ENCODE measurements around the gene GALNS. TPM values are rescaled to one million over a fixed set of nuclear protein-coding genes. Genes with fewer than 3 reads are reported as not detected.

Gene GALNS
- total and polyA plus RNA-seq, 2 experiments from 2014 or later: 9.7 to 18.8 TPM

DNA sequence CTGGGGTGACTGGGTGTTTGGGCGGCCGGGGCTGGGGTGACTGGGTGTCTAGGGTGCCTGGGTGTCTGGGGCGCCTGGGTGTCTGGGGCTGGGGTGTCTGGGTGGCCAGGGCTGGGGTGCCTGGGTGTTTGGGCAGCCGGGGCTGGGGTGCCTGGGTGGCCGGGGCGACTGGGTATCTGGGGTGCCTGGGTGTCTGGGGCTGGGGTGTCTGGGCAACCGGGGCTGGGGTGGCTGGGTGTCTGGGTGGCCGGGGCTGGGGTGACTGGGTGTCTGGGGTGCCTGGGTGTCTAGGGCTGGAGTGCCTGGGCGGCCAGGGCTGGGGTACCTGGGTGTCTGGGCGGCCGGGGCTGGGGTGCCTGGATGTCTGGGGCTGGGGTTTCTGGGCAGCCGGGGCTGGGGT lies 31.6 kb downstream of the GALNS start:
- no peaks in the 10 kb centered on the region for H3K4me1 ChIP-seq (ENCODE audit: insufficient read depth)
- no peaks in the 10 kb centered on the region; the same call in 2 of the 3 replicates for H3K4me1 Mint-ChIP-seq
- no peaks in the 10 kb centered on the region for H3K36me3 ChIP-seq (ENCODE audit: insufficient read depth)
- no peaks in the 10 kb centered on the region for H3K9me2 ChIP-seq (ENCODE audit: insufficient read depth)
- H3K27ac ChIP-seq (ENCODE audit: low read depth): no peak overlapping the region
- no peak overlapping the region for H3K27ac Mint-ChIP-seq
- TF ChIP-seq CREB1 (CRISPR knock-in tag; IDR thresholded peaks at IDR 0.05; ENCODE audit: low read depth) (no peak), NANOG (IDR thresholded peaks at IDR 0.05; ENCODE audit: borderline replicate concordance) (no peak), EZH2 (IDR thresholded peaks at IDR 0.05; ENCODE audit: low read depth, unreplicated experiment) (no peak), EZH2phosphoT487 (IDR thresholded peaks at IDR 0.05; ENCODE audit: unreplicated experiment) (no peak), STAT1 (IDR thresholded peaks at IDR 0.05; ENCODE audit: unreplicated experiment) (no peak), ZNF331 (CRISPR knock-in tag; IDR thresholded peaks at IDR 0.05; ENCODE audit: low read depth) (no peak), ZNF114 (CRISPR knock-in tag; IDR thresholded peaks at IDR 0.05) (no peak), JUNB (IDR thresholded peaks at IDR 0.05; ENCODE audit: unreplicated experiment) (no peak), POLR2AphosphoS5 (IDR thresholded peaks at IDR 0.05; ENCODE audit: low read depth) (no peak)
- TF ChIP-seq, protein P1, sequence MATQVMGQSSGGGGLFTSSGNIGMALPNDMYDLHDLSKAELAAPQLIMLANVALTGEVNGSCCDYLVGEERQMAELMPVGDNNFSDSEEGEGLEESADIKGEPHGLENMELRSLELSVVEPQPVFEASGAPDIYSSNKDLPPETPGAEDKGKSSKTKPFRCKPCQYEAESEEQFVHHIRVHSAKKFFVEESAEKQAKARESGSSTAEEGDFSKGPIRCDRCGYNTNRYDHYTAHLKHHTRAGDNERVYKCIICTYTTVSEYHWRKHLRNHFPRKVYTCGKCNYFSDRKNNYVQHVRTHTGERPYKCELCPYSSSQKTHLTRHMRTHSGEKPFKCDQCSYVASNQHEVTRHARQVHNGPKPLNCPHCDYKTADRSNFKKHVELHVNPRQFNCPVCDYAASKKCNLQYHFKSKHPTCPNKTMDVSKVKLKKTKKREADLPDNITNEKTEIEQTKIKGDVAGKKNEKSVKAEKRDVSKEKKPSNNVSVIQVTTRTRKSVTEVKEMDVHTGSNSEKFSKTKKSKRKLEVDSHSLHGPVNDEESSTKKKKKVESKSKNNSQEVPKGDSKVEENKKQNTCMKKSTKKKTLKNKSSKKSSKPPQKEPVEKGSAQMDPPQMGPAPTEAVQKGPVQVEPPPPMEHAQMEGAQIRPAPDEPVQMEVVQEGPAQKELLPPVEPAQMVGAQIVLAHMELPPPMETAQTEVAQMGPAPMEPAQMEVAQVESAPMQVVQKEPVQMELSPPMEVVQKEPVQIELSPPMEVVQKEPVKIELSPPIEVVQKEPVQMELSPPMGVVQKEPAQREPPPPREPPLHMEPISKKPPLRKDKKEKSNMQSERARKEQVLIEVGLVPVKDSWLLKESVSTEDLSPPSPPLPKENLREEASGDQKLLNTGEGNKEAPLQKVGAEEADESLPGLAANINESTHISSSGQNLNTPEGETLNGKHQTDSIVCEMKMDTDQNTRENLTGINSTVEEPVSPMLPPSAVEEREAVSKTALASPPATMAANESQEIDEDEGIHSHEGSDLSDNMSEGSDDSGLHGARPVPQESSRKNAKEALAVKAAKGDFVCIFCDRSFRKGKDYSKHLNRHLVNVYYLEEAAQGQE (IDR thresholded peaks at IDR 0.05; ENCODE audit: unreplicated experiment): no peak
- TF ChIP-seq, protein P2, sequence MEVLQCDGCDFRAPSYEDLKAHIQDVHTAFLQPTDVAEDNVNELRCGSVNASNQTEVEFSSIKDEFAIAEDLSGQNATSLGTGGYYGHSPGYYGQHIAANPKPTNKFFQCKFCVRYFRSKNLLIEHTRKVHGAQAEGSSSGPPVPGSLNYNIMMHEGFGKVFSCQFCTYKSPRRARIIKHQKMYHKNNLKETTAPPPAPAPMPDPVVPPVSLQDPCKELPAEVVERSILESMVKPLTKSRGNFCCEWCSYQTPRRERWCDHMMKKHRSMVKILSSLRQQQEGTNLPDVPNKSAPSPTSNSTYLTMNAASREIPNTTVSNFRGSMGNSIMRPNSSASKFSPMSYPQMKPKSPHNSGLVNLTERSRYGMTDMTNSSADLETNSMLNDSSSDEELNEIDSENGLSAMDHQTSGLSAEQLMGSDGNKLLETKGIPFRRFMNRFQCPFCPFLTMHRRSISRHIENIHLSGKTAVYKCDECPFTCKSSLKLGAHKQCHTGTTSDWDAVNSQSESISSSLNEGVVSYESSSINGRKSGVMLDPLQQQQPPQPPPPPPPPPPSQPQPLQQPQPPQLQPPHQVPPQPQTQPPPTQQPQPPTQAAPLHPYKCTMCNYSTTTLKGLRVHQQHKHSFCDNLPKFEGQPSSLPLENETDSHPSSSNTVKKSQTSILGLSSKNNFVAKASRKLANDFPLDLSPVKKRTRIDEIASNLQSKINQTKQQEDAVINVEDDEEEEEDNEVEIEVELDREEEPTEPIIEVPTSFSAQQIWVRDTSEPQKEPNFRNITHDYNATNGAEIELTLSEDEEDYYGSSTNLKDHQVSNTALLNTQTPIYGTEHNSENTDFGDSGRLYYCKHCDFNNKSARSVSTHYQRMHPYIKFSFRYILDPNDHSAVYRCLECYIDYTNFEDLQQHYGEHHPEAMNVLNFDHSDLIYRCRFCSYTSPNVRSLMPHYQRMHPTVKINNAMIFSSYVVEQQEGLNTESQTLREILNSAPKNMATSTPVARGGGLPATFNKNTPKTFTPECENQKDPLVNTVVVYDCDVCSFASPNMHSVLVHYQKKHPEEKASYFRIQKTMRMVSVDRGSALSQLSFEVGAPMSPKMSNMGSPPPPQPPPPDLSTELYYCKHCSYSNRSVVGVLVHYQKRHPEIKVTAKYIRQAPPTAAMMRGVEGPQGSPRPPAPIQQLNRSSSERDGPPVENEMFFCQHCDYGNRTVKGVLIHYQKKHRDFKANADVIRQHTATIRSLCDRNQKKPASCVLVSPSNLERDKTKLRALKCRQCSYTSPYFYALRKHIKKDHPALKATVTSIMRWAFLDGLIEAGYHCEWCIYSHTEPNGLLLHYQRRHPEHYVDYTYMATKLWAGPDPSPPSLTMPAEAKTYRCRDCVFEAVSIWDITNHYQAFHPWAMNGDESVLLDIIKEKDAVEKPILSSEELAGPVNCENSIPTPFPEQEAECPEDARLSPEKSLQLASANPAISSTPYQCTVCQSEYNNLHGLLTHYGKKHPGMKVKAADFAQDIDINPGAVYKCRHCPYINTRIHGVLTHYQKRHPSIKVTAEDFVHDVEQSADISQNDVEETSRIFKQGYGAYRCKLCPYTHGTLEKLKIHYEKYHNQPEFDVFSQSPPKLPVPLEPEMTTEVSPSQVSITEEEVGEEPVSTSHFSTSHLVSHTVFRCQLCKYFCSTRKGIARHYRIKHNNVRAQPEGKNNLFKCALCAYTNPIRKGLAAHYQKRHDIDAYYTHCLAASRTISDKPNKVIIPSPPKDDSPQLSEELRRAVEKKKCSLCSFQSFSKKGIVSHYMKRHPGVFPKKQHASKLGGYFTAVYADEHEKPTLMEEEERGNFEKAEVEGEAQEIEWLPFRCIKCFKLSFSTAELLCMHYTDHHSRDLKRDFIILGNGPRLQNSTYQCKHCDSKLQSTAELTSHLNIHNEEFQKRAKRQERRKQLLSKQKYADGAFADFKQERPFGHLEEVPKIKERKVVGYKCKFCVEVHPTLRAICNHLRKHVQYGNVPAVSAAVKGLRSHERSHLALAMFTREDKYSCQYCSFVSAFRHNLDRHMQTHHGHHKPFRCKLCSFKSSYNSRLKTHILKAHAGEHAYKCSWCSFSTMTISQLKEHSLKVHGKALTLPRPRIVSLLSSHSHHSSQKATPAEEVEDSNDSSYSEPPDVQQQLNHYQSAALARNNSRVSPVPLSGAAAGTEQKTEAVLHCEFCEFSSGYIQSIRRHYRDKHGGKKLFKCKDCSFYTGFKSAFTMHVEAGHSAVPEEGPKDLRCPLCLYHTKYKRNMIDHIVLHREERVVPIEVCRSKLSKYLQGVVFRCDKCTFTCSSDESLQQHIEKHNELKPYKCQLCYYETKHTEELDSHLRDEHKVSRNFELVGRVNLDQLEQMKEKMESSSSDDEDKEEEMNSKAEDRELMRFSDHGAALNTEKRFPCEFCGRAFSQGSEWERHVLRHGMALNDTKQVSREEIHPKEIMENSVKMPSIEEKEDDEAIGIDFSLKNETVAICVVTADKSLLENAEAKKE (CRISPR knock-in tag; IDR thresholded peaks at IDR 0.05): no peak
- TF ChIP-seq, protein P3, sequence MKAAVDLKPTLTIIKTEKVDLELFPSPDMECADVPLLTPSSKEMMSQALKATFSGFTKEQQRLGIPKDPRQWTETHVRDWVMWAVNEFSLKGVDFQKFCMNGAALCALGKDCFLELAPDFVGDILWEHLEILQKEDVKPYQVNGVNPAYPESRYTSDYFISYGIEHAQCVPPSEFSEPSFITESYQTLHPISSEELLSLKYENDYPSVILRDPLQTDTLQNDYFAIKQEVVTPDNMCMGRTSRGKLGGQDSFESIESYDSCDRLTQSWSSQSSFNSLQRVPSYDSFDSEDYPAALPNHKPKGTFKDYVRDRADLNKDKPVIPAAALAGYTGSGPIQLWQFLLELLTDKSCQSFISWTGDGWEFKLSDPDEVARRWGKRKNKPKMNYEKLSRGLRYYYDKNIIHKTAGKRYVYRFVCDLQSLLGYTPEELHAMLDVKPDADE (IDR thresholded peaks at IDR 0.05): no peak
- TF ChIP-seq, protein P4, sequence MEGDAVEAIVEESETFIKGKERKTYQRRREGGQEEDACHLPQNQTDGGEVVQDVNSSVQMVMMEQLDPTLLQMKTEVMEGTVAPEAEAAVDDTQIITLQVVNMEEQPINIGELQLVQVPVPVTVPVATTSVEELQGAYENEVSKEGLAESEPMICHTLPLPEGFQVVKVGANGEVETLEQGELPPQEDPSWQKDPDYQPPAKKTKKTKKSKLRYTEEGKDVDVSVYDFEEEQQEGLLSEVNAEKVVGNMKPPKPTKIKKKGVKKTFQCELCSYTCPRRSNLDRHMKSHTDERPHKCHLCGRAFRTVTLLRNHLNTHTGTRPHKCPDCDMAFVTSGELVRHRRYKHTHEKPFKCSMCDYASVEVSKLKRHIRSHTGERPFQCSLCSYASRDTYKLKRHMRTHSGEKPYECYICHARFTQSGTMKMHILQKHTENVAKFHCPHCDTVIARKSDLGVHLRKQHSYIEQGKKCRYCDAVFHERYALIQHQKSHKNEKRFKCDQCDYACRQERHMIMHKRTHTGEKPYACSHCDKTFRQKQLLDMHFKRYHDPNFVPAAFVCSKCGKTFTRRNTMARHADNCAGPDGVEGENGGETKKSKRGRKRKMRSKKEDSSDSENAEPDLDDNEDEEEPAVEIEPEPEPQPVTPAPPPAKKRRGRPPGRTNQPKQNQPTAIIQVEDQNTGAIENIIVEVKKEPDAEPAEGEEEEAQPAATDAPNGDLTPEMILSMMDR (conservative IDR thresholded peaks at IDR 0.05; ENCODE audit: low read depth in 2 of 2): no peak
- peaks cover 5% of the 10 kb centered on the region for H3K27me3 Mint-ChIP-seq (ENCODE audit: insufficient read depth, low read depth, poor library complexity)
- H2AFZ ChIP-seq: no peak overlapping the region
- H3K4me3 ChIP-seq: no peak overlapping the region
- H4K20me1 ChIP-seq (replicated peaks; ENCODE audit: insufficient read depth): no peaks in the 10 kb centered on the region
- ATAC-seq: no peak
- no peaks in the 10 kb centered on the region for H3K27me3 ChIP-seq (ENCODE audit: insufficient read depth)
- H3K79me2 ChIP-seq (replicated peaks; ENCODE audit: insufficient read depth): no peaks in the 10 kb centered on the region
- peaks cover 3% of the 10 kb centered on the region; the same call in 2 of the 3 replicates for H3K36me3 Mint-ChIP-seq (ENCODE audit: low read depth)
- no peaks in the 10 kb centered on the region for H3F3A ChIP-seq (replicated peaks; ENCODE audit: low read depth)
- H3K9me3 Mint-ChIP-seq: no peaks in the 10 kb centered on the region; the same call in 2 of the 3 replicates
- DNase-seq (ENCODE audit: low spot score): no peak
- H3K4me3 Mint-ChIP-seq: no peak overlapping the region
- no peak overlapping the region for H3K4me2 ChIP-seq

Data from GM23338 (cell line).